SW480 (cell line): Measurements from ENCODE around the gene TMED1.

Experiments used
- DNase-seq: peaks from one replicate; pipeline ENCODE4 v3.0.0-alpha.2; 2016; ENCODE audit warnings: low spot score

The TMED1 gene

GRCh38 chr19:10831987-10832938 lies 3.7 kb downstream of the TMED1 start:
- DNase-seq, result no peak

- DNase-seq, result no peak
These were observed 4.9 kb downstream of the TMED1 start for GRCh38 chr19:10830931-10831779.

- no peak for DNase-seq
These were observed 5.6 kb downstream of the TMED1 start for GRCh38 chr19:10830370-10830769.

GRCh38 chr19:10829967-10830366 lies 6.0 kb downstream of the TMED1 start:
- no peak for DNase-seq

- no peak for DNase-seq
These were observed 6.8 kb downstream of the TMED1 start for GRCh38 chr19:10828981-10829821.

- no peak for DNase-seq
These were observed 9.2 kb downstream of the TMED1 start for GRCh38 chr19:10826846-10827245.

GRCh38 chr19:10826231-10826630 lies 9.8 kb downstream of the TMED1 start:
- no peak for DNase-seq

GRCh38 chr19:10823690-10824089 lies 12.3 kb downstream of the TMED1 start:
- no peak for DNase-seq

GRCh38 chr19:10820173-10820572 lies 15.8 kb downstream of the TMED1 start:
- DNase-seq, result no peak

GRCh38 chr19:10819124-10820060 lies 16.6 kb downstream of the TMED1 start:
- DNase-seq, result no peak

- no peak for DNase-seq
These were observed 17.5 kb downstream of the TMED1 start for GRCh38 chr19:10818301-10819123.

GRCh38 chr19:10817291-10818038 lies 18.5 kb downstream of the TMED1 start:
- no peak for DNase-seq

- no peak for DNase-seq
These were observed 19.3 kb downstream of the TMED1 start for GRCh38 chr19:10816691-10817090.

GRCh38 chr19:10815969-10816644 lies 19.9 kb downstream of the TMED1 start:
- no peak for DNase-seq

- DNase-seq, result no peak
These were observed 20.9 kb downstream of the TMED1 start for GRCh38 chr19:10815007-10815536.

- no peak for DNase-seq
These were observed 23.1 kb downstream of the TMED1 start for GRCh38 chr19:10812902-10813404.

GRCh38 chr19:10812196-10812595 lies 23.8 kb downstream of the TMED1 start:
- DNase-seq, result no peak
